IMR-90 (cell line): ENCODE data around the gene ZBTB46. TPM values are rescaled to one million over a fixed set of nuclear protein-coding genes. Genes with fewer than 3 reads are reported as not detected.

Source experiments
- ATAC-seq: fragments of 200-7000 bp; cut with Tn5 transposase; 2 replicates; pipeline ENCODE4 v1.9.1; 2020; ENCODE audit warnings: low read depth, mild to moderate bottlenecking, moderate library complexity
- BruUV-seq: library from RNA; stranded (reverse); fragments of 400-500 nt; replicated peaks from 2 replicates; lab custom pipeline; 2021; lab: Mats Ljungman, UMichigan
- CTCF ChIA-PET: fragments of 300-600 bp; formaldehyde crosslinking; extraction: SDS; loops from one replicate; lab custom pipeline; 2021; ENCODE audit warnings: antibody characterized with exemption; lab: Yijun Ruan, JAX
- POLR2A ChIA-PET: fragments of 300-600 bp; sonication (Branson Sonifier 250); formaldehyde crosslinking; loops from one replicate; lab custom pipeline; 2022; ENCODE audit warnings: antibody characterized with exemption; ENCODE audit not compliant: unreplicated experiment; lab: Charles Lee
- DNase-seq: peaks from one replicate; pipeline ENCODE4 v3.0.0; 2013
- H2AFZ ChIP-seq: replicated peaks from 2 replicates; pipeline ENCODE3; 2013; ENCODE audit warnings: low read length, mild to moderate bottlenecking; ENCODE audit not compliant: poor library complexity
- H2AK5ac ChIP-seq: 2 replicates; pipeline ENCODE4 v1.6.1; 2013; ENCODE audit warnings: low read depth, low read length, inconsistent platforms
- H2AK9ac ChIP-seq: replicated peaks from 2 replicates; pipeline ENCODE3; 2013; ENCODE audit warnings: mild to moderate bottlenecking, low read depth, low read length, moderate library complexity; ENCODE audit not compliant: poor library complexity
- H2BK120ac ChIP-seq: 2 replicates; pipeline ENCODE4 v1.6.1; 2013; ENCODE audit warnings: low read depth, low read length, inconsistent platforms
- H2BK15ac ChIP-seq: 3 replicates; pipeline ENCODE4 v1.6.1; 2013; ENCODE audit warnings: low read depth, low read length, inconsistent platforms
- H2BK20ac ChIP-seq: 2 replicates; pipeline ENCODE4 v1.6.1; 2013; ENCODE audit warnings: low read depth, mild to moderate bottlenecking, inconsistent platforms, low read length, moderate library complexity
- H2BK5ac ChIP-seq: 2 replicates; pipeline ENCODE4 v1.6.1; 2013; ENCODE audit warnings: mild to moderate bottlenecking, low read depth, low read length, inconsistent platforms; ENCODE audit not compliant: poor library complexity, severe bottlenecking
- H3K14ac ChIP-seq: replicated peaks from 2 replicates; pipeline ENCODE4 v1.6.1; 2013; ENCODE audit warnings: low read depth, low read length, inconsistent platforms
- H3K18ac ChIP-seq: 2 replicates; pipeline ENCODE4 v1.6.1; 2013; ENCODE audit warnings: low read depth, low read length, control low read depth
- H3K23ac ChIP-seq: 2 replicates; pipeline ENCODE4 v1.6.1; 2013; ENCODE audit warnings: low read depth, low read length, inconsistent platforms
- H3K27ac ChIP-seq: 2 replicates; pipeline ENCODE4 v1.5.1; 2013; ENCODE audit warnings: mild to moderate bottlenecking, control low read depth, low read length; ENCODE audit not compliant: insufficient read depth
- H3K27me3 ChIP-seq: 2 replicates; pipeline ENCODE4 v1.6.1; 2013; ENCODE audit warnings: low read length; ENCODE audit not compliant: control insufficient read depth, insufficient read depth
- H3K36me3 ChIP-seq: 2 replicates; pipeline ENCODE4 v1.6.1; 2013; ENCODE audit warnings: low read length, mixed read lengths; ENCODE audit not compliant: control insufficient read depth, insufficient read depth
- H3K4ac ChIP-seq: 2 replicates; pipeline ENCODE4 v1.6.1; 2013; ENCODE audit warnings: low read depth, low read length, inconsistent platforms
- H3K4me1 ChIP-seq: 2 replicates; pipeline ENCODE4 v1.6.1; 2013; ENCODE audit warnings: low read length, mixed read lengths; ENCODE audit not compliant: control insufficient read depth, insufficient read depth
- H3K4me2 ChIP-seq: 2 replicates; pipeline ENCODE4 v1.6.1; 2013; ENCODE audit warnings: low read depth, mild to moderate bottlenecking, control low read depth, low read length, moderate library complexity
- H3K4me3 ChIP-seq: 2 replicates; pipeline ENCODE4 v1.5.1; 2013; ENCODE audit warnings: low read depth, mild to moderate bottlenecking, control low read depth, low read length, moderate library complexity; ENCODE audit not compliant: insufficient read depth
- H3K56ac ChIP-seq: 2 replicates; pipeline ENCODE4 v1.6.1; 2013; ENCODE audit warnings: low read length, inconsistent platforms; ENCODE audit not compliant: insufficient read depth; ENCODE audit errors: extremely low read depth
- H3K79me1 ChIP-seq, 2 experiments: 2 replicates each; pipeline ENCODE4 v1.6.1; 2013; ENCODE audit warnings: low read length in 2 of 2, inconsistent platforms in 1 of 2, low read depth in 1 of 2
- H3K9ac ChIP-seq: 2 replicates; pipeline ENCODE4 v1.6.1; 2013; ENCODE audit warnings: low read depth, low read length, control low read depth
- H3K9me1 ChIP-seq: 2 replicates; pipeline ENCODE4 v1.6.1; 2013; ENCODE audit warnings: low read length, inconsistent platforms; ENCODE audit not compliant: insufficient read depth
- H3K9me3 ChIP-seq: 2 replicates; pipeline ENCODE4 v1.6.1; 2013; ENCODE audit warnings: low read length; ENCODE audit not compliant: control insufficient read depth, insufficient read depth
- H4K20me1 ChIP-seq: 2 replicates; pipeline ENCODE4 v1.6.1; 2013; ENCODE audit warnings: low read length, inconsistent platforms; ENCODE audit not compliant: insufficient read depth
- H4K5ac ChIP-seq: 2 replicates; pipeline ENCODE4 v1.6.1; 2013; ENCODE audit warnings: mild to moderate bottlenecking, low read depth, low read length, control low read depth
- H4K8ac ChIP-seq, 2 experiments: 2 replicates each; pipeline ENCODE4 v1.6.1; 2013; ENCODE audit warnings: low read depth in 2 of 2, low read length in 2 of 2, control low read depth in 1 of 2, inconsistent platforms in 1 of 2
- H4K91ac ChIP-seq: 2 replicates; pipeline ENCODE4 v1.6.1; 2013; ENCODE audit warnings: low read depth, low read length, inconsistent platforms; ENCODE audit not compliant: insufficient read depth
- CEBPB ChIP-seq: IDR thresholded peaks from 2 replicates; pipeline ENCODE4 v1.6.1; 2012; ENCODE audit warnings: low read depth, low read length, improper control_type of control experiment
- CHD1 ChIP-seq: IDR thresholded peaks from 2 replicates; pipeline ENCODE4 v1.6.1; 2012; ENCODE audit warnings: low read depth, low read length, improper control_type of control experiment
- CTCF ChIP-seq: conservative IDR thresholded peaks from 2 replicates; pipeline ENCODE4 v1.5.1; 2012; ENCODE audit warnings: mild to moderate bottlenecking, low read depth, low read length, improper control_type of control experiment
- FOS ChIP-seq: fragments of 150-350 bp; IDR thresholded peaks from 2 replicates; pipeline ENCODE4 v1.6.1; 2016; ENCODE audit warnings: low read depth, low read length
- MAZ ChIP-seq: IDR thresholded peaks from 2 replicates; pipeline ENCODE4 v1.6.1; 2012; ENCODE audit warnings: low read depth, mild to moderate bottlenecking, low read length, improper control_type of control experiment, moderate library complexity, borderline replicate concordance
- MXI1 ChIP-seq: IDR thresholded peaks from 2 replicates; pipeline ENCODE4 v1.6.1; 2012; ENCODE audit warnings: low read depth, mild to moderate bottlenecking, low read length, moderate library complexity, borderline replicate concordance
- RCOR1 ChIP-seq: IDR thresholded peaks from 2 replicates; pipeline ENCODE4 v1.6.1; 2012; ENCODE audit warnings: mild to moderate bottlenecking, low read length, improper control_type of control experiment; ENCODE audit not compliant: insufficient replicate concordance
- RFX5 ChIP-seq: IDR thresholded peaks from 2 replicates; pipeline ENCODE4 v1.8.0; 2012; ENCODE audit warnings: low read depth, mild to moderate bottlenecking, low read length, moderate library complexity
- SMC3 ChIP-seq: fragments of 150-350 bp; IDR thresholded peaks from 2 replicates; pipeline ENCODE4 v1.6.1; 2016; ENCODE audit warnings: low read depth, mild to moderate bottlenecking, antibody characterized with exemption, low read length, moderate library complexity
- USF2 ChIP-seq: fragments of 150-350 bp; IDR thresholded peaks from 2 replicates; pipeline ENCODE4 v1.6.1; 2017; ENCODE audit warnings: mild to moderate bottlenecking, antibody characterized with exemption, low read length, low read depth
- WGBS, 2 experiments: methylation state at CpG; one replicate each; pipeline versions ENCODE4 v1.1.5 to v1.1.7; 2013; ENCODE audit warnings: missing lambda C conversion rate in 2 of 2; ENCODE audit not compliant: insufficient read length in 1 of 2; ENCODE audit errors: extremely low coverage in 2 of 2; 5-methylcytosine and 5-hydroxymethylcytosine counted together
- dilution Hi-C: fragments of 300-500 bp; cut with HindIII; formaldehyde crosslinking; loops from one replicate; pipeline ENCODE4 v1.14.3; 2018; ENCODE audit warnings: low sequenced_read_pairs; ENCODE audit not compliant: unreplicated experiment
- in situ Hi-C: fragments of 300-500 bp; cut with MboI; formaldehyde crosslinking; loops from 3 replicates; pipeline ENCODE4 v1.14.3; 2019; ENCODE audit warnings: low sequenced_read_pairs, inconsistent platforms, mixed read lengths
- intact Hi-C: fragments of 100-400 bp; cut with micrococcal nuclease; formaldehyde crosslinking; loops from 2 replicates; pipeline ENCODE4 v1.10.0; 2022
- polyA plus RNA-seq, 3 experiments: library from polyadenylated mRNA; depleted of rRNA; stranded (reverse); fragments of >200 nt; gene quantifications; 2 replicates each; pipeline ENCODE4 v1.2.3, GENCODE V29; 2012; ENCODE audit warnings: low replicate concordance in 1 of 3
- total RNA-seq: library from RNA; depleted of rRNA; stranded (reverse); fragments of >200 nt; gene quantifications from 2 replicates; pipeline ENCODE4 v1.2.3, GENCODE V29; 2012

ZBTB46 gene
- total and polyA plus RNA-seq, 2 of the 4 experiments (the other 2 are of a cell fraction) = 4.2 to 14.9 TPM

- POLR2A ChIA-PET = no interaction called here
- no CpG with 5 or more reads among the region's 5 CpGs for WGBS, 2 experiments
- Histone ChIP-seq H3K4me3 (no peak overlapping the region), H2BK20ac (no peak overlapping the region), H4K91ac (no peak overlapping the region), H3K9me3 (peaks cover 4% of the 10 kb centered on the region), H2AFZ (no peak overlapping the region), H3K36me3 (peaks cover 37% of the 10 kb centered on the region), H3K18ac (no peak overlapping the region), H3K9me1 (no peaks in the 10 kb centered on the region), H3K4ac (no peak overlapping the region), H2BK5ac (no peak overlapping the region), H4K5ac (no peak overlapping the region), H3K27ac (no peak overlapping the region), H4K20me1 (peaks cover 4% of the 10 kb centered on the region; the same call in 1 of the 2 replicates), H2BK120ac (no peak overlapping the region), H3K4me2 (no peak overlapping the region), H3K9ac (no peak overlapping the region), H2AK5ac (no peak overlapping the region), H3K27me3 (no peaks in the 10 kb centered on the region), H2AK9ac (no peak overlapping the region), H3K14ac (no peak overlapping the region), H3K23ac (no peak overlapping the region), H2BK15ac (no peak overlapping the region), H3K4me1 (no peaks in the 10 kb centered on the region), H3K79me1 (peaks cover 5 to 36% of the 10 kb centered on the region in 2 experiments), H3K56ac (no peak overlapping the region), H4K8ac (no peak overlapping the region)
- no peak for DNase-seq
- CTCF ChIA-PET = interaction anchor here (0.6 kb wide), 1 partner anchor 99 kb away, joined by 3 read pairs; no protein-coding TSS in a partner anchor
- no TSS peak for BruUV-seq
- ATAC-seq = no peak
- in situ Hi-C loops (no loop called here), dilution Hi-C loops (no loop called here), intact Hi-C loops (no loop called here)
- TF ChIP-seq RCOR1 (no peak), USF2 (no peak), CEBPB (no peak), RFX5 (no peak), MAZ (no peak), MXI1 (no peak), CHD1 (no peak), CTCF (no peak), SMC3 (no peak), FOS (no peak)
These were observed 116.2 kb downstream of the ZBTB46 start for GRCh38 chr20:63714858-63715257.
